ENCODE data around the gene PLAAT5. TPM values are rescaled to one million over a fixed set of nuclear protein-coding genes. Genes with fewer than 3 reads are reported as not detected.
"Not testable (repeated sequence)": the region's sequence is repeated elsewhere in the genome, so short reads cannot be mapped to it uniquely, and the experiment has no call there.

Gene PLAAT5
- total RNA-seq, result 39.8 TPM
- long read RNA-seq, transcript HRASLS5-203 (4 exons, 2,599 nt), result minor isoform, 5 of 80 reads
- long read RNA-seq, transcript HRASLS5-202 (4 exons, 571 nt), result minor isoform, 5 of 80 reads
- long read RNA-seq, transcript HRASLS5-206 (6 exons, 3,032 nt), result major isoform, 10 of 80 reads
- long read RNA-seq, partial matches to known transcripts, result 17 of 80 reads
- long read RNA-seq, other reads (novel, unspliced or antisense), result 41 of 80 reads

- no peak for DNase-seq (ENCODE audit: low spot score)
Measured at GRCh38 chr11:63490551-63491239, at the start of gene PLAAT5. TSS of gene PLAAT5 (minus strand) at chr11:63491167. CDS start at chr11:63491034, 133 bp downstream.

GRCh38 chr11:63537293-63538101, 46.5 kb upstream of the PLAAT5 start:
- no peak for DNase-seq (ENCODE audit: low spot score)

GRCh38 chr11:63536669-63537292, 45.8 kb upstream of the PLAAT5 start, which contains the start of gene PLAAT4:
TSS of gene PLAAT4 (plus strand) at chr11:63536808. CDS start at chr11:63536869, 61 bp downstream.
- DNase-seq (ENCODE audit: low spot score), result no peak

- no peak for DNase-seq (ENCODE audit: low spot score)
Measured at GRCh38 chr11:63535734-63536133, 44.8 kb upstream of the PLAAT5 start.

- DNase-seq (ENCODE audit: low spot score), result no peak
Measured at GRCh38 chr11:63534895-63535461, 44.0 kb upstream of the PLAAT5 start.

- DNase-seq (ENCODE audit: low spot score), result no peak
Measured at GRCh38 chr11:63534076-63534475, 43.1 kb upstream of the PLAAT5 start.

- no peak for DNase-seq (ENCODE audit: low spot score)
Measured at GRCh38 chr11:63532799-63533475, 42.0 kb upstream of the PLAAT5 start.

- no peak for DNase-seq (ENCODE audit: low spot score)
Measured at GRCh38 chr11:63532117-63532516, 41.1 kb upstream of the PLAAT5 start.

GRCh38 chr11:63531074-63531792, 40.3 kb upstream of the PLAAT5 start:
- DNase-seq (ENCODE audit: low spot score), result not testable (repeated sequence)

GRCh38 chr11:63530021-63530420, 39.1 kb upstream of the PLAAT5 start:
- no peak for DNase-seq (ENCODE audit: low spot score)

- DNase-seq (ENCODE audit: low spot score), result not testable (repeated sequence)
Measured at GRCh38 chr11:63529373-63529772, 38.4 kb upstream of the PLAAT5 start.

- DNase-seq (ENCODE audit: low spot score), result not testable (repeated sequence)
Measured at GRCh38 chr11:63528729-63529278, 37.8 kb upstream of the PLAAT5 start.

- not testable (repeated sequence) for DNase-seq (ENCODE audit: low spot score)
Measured at GRCh38 chr11:63528156-63528555, 37.2 kb upstream of the PLAAT5 start.

GRCh38 chr11:63527667-63528066, 36.7 kb upstream of the PLAAT5 start:
- no peak for DNase-seq (ENCODE audit: low spot score)

- no peak for DNase-seq (ENCODE audit: low spot score)
Measured at GRCh38 chr11:63523151-63523550, 32.2 kb upstream of the PLAAT5 start.

- DNase-seq (ENCODE audit: low spot score), result no peak
Measured at GRCh38 chr11:63521896-63522295, 30.9 kb upstream of the PLAAT5 start.

GRCh38 chr11:63520606-63521170, 29.7 kb upstream of the PLAAT5 start:
- no peak for DNase-seq (ENCODE audit: low spot score)

GRCh38 chr11:63518548-63518947, 27.6 kb upstream of the PLAAT5 start:
- no peak for DNase-seq (ENCODE audit: low spot score)

GRCh38 chr11:63517156-63517555, 26.2 kb upstream of the PLAAT5 start:
- DNase-seq (ENCODE audit: low spot score), result no peak

Measured in mesenteric fat pad (tissue), 1 donor.